HG02870 (cell line): ENCODE data around the gene MEF2A.
"Not testable (repeated sequence)": the region's sequence is repeated elsewhere in the genome, so short reads cannot be mapped to it uniquely, and the experiment has no call there.

Source experiments
- ATAC-seq: cut with Tn5 transposase; IDR thresholded peaks from one replicate; pipeline ENCODE4 v1.9.1; 2021; ENCODE audit warnings: mild to moderate bottlenecking, moderate library complexity; ENCODE audit not compliant: unreplicated experiment

Gene MEF2A

GRCh38 chr15:99726333-99726732, 160.5 kb downstream of the MEF2A start:
- no peak for ATAC-seq

- no peak for ATAC-seq
These were observed 161.5 kb downstream of the MEF2A start for GRCh38 chr15:99727330-99727729.

GRCh38 chr15:99727733-99728132, 161.9 kb downstream of the MEF2A start:
- ATAC-seq, result no peak

DNA sequence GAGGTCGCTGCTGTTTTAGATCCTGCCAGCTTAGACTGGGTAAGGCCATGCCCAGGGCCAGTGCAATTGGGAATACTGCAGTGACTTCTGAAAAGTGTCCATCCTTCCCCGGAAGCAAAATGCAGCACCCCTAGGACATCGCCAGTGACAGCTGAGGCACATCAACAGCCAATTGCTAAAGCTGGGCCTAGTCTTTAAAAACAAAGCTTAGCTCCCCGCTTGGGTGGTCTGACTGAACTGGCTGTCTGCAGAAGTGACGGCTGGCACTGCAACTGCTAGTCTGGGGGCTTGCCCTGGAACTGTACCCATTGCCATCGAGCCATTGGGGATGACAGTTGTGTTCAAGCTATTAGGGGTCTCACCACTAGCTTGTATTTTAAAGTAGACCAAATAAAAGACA, 163.1 kb downstream of the MEF2A start:
- no peak for ATAC-seq

GRCh38 chr15:99729327-99729726, 163.5 kb downstream of the MEF2A start:
- ATAC-seq, result no peak

GRCh38 chr15:99729920-99730319, 164.1 kb downstream of the MEF2A start:
- ATAC-seq, result no peak

GRCh38 chr15:99731336-99732123, 165.7 kb downstream of the MEF2A start:
- no peak for ATAC-seq

DNA sequence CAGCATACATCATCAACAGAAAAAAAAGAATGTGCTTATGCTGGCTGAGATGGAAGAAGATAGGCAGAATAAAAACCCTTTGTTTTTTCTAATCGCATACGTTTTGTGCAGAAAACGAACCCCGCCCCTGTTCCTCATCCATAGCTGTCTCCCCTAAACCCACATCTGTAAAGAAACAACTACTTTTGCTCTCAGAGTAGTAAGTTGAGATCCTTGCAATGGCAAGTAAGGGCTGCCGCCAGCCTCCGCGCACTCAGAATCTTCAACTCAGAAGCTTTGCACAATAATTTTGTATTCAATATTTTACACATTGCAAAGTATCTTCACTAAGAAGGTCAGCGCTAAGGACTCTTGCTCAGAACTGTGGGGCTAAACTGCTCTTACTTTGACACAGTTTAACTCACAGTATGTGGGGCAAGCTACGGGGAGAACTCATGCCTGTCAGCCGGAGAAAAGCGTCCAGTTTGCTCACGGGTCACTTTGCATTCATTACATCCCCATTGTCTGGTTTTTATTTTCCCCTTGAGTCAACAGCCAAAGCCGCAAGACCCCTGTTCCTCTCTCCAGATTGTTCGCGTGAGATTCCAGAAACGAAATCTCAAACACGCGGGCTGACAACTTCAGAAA, 166.5 kb downstream of the MEF2A start:
- ATAC-seq, result no peak

DNA sequence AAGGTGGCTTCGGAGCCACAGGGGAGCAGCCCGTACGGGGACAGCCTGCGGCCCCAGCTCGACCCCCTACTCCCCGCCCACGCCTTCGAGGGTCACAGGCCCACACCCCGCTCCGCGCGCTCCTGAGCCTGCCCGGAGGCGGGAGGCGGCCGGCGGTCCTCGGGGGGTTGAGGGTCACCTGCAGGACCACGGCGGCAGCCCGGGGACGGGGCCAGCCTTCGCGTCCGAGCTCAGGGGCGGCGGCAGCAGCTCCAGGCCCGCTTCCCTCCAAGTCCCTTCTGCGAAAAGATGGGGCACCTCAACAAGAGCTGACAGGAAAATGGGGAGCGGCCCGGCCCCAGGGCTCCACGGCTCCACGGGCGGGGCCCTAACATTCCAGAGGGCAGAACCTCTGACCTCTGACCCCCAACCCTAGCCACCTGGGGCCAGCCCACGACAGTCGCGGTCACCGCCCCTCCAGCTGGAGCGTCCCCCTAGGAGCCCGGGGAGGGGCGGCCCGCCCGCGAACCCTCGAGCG, 167.0 kb downstream of the MEF2A start:
- no peak for ATAC-seq

GRCh38 chr15:99733268-99734039, 167.7 kb downstream of the MEF2A start, which contains the start of gene LYSMD4:
Gene LYSMD4 (minus strand): TSS chr15:99733437. CDS start chr15:99731999, 1,438 bp downstream.
- peak; percentile 99 for ATAC-seq

DNA sequence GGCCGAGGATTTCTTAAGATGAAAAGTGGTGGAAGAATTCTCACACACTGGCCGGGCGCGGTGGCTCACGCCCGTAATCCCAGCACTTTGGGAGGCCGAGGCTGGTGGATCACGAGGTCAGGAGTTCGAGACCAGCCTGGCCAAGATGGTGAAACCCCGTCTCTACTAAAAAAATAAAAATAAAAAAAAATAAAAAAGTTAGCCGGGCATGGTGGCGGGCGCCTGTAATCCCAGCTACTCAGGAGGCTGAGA, 168.2 kb downstream of the MEF2A start:
- ATAC-seq, result not testable (repeated sequence)

DNA sequence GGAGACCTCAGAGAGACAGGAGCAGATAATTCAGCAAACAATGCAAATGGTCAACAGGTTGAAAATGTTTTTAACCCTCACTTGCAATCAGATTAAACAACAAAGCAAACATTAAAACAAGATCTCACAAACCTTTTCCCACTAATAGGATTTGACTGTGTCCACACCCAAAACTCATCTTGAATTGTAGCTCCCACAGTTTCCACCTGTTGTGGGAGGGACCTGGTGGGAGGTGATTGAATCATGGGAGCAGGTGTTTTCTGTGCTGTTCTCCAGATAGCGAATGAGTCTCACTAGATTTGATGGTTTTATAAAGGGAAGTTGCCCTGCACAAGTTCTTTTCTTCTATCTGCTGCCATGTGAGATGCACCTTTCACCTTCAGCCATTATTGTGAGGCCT, 168.8 kb downstream of the MEF2A start:
- no peak for ATAC-seq

GRCh38 chr15:99735868-99736267, 170.1 kb downstream of the MEF2A start:
- no peak for ATAC-seq

GRCh38 chr15:99736702-99737101, 170.9 kb downstream of the MEF2A start:
- no peak for ATAC-seq

DNA sequence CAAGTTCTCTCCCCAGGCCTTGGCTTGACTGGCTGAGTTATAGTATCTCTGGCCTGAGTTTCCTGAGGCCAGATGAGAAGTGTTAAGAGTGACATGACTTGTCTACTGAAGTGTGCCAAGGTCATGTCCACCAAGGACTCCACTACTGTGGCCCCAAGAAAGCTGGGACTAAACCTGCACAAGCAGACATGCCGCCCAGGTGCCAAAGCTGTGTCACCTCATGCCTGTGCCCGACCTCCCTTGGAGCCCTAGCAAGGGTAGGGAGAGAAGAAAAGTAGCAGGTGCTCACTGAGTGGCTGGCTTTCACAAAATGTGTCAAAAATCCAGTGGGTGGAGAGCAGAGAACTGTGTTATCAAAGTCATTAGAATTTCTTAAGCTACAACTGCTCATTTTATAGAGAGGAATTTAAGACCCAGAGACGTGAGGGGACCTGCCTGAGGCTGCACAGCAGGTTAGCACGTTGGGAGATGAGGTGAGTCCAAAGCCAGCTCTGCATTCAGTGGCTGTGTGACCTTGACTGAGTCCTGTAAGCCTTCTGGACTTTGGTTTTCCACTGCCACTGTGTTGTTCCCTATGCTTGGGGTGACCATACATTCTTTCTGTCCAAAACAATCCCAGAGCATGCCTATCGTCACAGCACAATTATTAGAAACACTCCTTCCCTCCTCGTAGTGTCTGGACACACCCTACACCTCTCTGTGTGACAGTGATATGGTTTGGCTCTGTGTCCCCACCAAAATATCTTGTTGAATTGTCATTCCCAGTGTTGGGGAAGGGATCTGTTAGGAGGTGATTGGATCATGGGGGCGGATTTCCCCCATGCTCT, 172.4 kb downstream of the MEF2A start:
- no peak for ATAC-seq

GRCh38 chr15:99741835-99742234, 176.1 kb downstream of the MEF2A start:
- no peak for ATAC-seq

DNA sequence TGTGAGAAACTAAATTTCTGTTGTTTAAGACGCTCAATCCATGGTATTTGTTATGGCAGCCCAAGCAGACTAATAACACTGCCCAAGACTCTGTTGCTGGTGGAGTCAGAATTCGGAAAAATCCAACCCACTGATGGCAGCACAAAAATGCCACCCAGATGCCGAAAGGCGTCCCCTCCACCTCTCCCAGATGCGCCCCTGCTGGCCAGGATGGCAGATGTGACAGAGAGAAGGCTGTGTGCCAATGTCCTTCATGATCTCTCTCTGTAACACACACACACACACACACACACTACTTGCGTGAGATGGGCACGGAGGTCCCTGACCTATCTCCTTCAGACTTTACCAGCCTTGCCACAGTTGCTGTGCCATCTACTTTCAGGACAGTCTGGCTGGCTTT, 178.4 kb downstream of the MEF2A start:
- ATAC-seq, result no peak

DNA sequence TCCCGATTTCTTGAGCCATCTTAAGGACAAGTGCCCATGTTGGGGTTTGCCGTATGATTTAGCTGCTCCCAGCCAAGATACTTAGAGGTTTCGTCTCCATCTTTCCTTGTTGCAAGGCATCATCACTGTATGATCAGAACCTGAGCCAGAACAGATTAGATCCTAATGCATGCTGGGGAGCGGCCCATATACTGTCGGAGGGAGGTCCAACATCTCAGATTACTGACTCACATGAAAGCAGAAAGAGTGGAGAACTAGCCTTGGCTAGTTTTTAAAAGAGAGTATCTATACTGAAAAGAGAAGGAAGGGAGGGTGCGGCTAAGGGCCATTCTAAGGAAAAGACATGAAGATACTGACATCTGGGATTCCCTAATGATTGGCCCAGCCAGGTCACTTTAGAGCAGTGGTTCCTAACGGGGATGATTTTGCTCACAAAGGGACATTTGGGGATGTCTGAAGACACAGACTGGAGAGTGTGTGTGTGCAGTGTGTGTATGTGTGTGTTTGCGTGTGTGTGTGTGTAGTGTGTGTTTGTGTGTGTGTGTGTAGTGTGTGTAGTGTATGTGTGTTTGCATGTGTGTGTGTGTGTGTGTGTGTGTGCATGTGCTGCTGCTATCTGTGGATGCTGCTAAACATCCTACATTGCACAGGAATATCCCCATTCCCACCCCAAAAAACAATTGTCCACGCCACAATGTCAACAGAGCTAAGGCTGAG, 179.7 kb downstream of the MEF2A start:
- no peak for ATAC-seq

GRCh38 chr15:99749386-99749785, 183.6 kb downstream of the MEF2A start:
- ATAC-seq, result no peak

GRCh38 chr15:99750326-99750725, 184.5 kb downstream of the MEF2A start:
- not testable (repeated sequence) for ATAC-seq
